SK-N-SH treated with all-trans-retinoic acid at 6 μM for 48 hours (cell line): ENCODE data around the gene DCDC1.

Experiments
- ATAC-seq: fragments of 200-7000 bp; cut with Tn5 transposase; 3 replicates; pipeline ENCODE4 v1.9.1; 2020; ENCODE audit warnings: mild to moderate bottlenecking, moderate library complexity
- ARNTL ChIP-seq: fragments of 450-650 bp; formaldehyde crosslinking; IDR thresholded peaks from 2 replicates; pipeline ENCODE4 v1.5.0; 2020; ENCODE audit warnings: low read depth, mild to moderate bottlenecking, moderate library complexity, borderline replicate concordance
- BACH2 ChIP-seq: fragments of 250-450 bp; sonication (Bioruptor Pico); IDR thresholded peaks from 2 replicates; pipeline ENCODE4 v1.9.0; 2021; ENCODE audit warnings: mild to moderate bottlenecking, borderline replicate concordance
- CSDC2 ChIP-seq: fragments of 250-450 bp; sonication (Bioruptor Pico); IDR thresholded peaks from 2 replicates; pipeline ENCODE4 v1.5.0; 2020; ENCODE audit warnings: mild to moderate bottlenecking, moderate library complexity
- ESRRG ChIP-seq: fragments of 250-450 bp; sonication (Bioruptor Pico); IDR thresholded peaks from 2 replicates; pipeline ENCODE4 v1.6.1; 2021; ENCODE audit warnings: mild to moderate bottlenecking
- GLIS3 ChIP-seq: fragments of 250-450 bp; sonication (Bioruptor Pico); IDR thresholded peaks from 2 replicates; pipeline ENCODE4 v1.5.0; 2020; ENCODE audit warnings: mild to moderate bottlenecking, moderate library complexity
- ISL1 ChIP-seq: fragments of 250-450 bp; sonication (Bioruptor Pico); IDR thresholded peaks from 2 replicates; pipeline ENCODE4 v2.1.2; 2022; ENCODE audit warnings: mild to moderate bottlenecking, moderate library complexity
- OSR1 ChIP-seq: fragments of 250-450 bp; sonication (Bioruptor Pico); IDR thresholded peaks from 2 replicates; pipeline ENCODE4 v1.8.0; 2022; ENCODE audit warnings: moderate library complexity, mild to moderate bottlenecking, inconsistent platforms
- PPARA ChIP-seq: fragments of 250-450 bp; sonication (Bioruptor Pico); IDR thresholded peaks from 2 replicates; pipeline ENCODE4 v1.5.0; 2020; ENCODE audit warnings: mild to moderate bottlenecking, borderline replicate concordance
- RARB ChIP-seq: fragments of 250-450 bp; sonication (Bioruptor Pico); IDR thresholded peaks from 2 replicates; pipeline ENCODE4 v1.8.0; 2021; ENCODE audit warnings: mild to moderate bottlenecking, moderate library complexity
- SNAI2 ChIP-seq: fragments of 250-450 bp; sonication (Bioruptor Pico); IDR thresholded peaks from 2 replicates; pipeline ENCODE4 v1.5.0; 2020; ENCODE audit warnings: mild to moderate bottlenecking, moderate library complexity
- TCF4 ChIP-seq: fragments of 250-450 bp; sonication (Bioruptor Pico); IDR thresholded peaks from 2 replicates; pipeline ENCODE4 v1.8.0; 2021; ENCODE audit warnings: mild to moderate bottlenecking, moderate library complexity, borderline replicate concordance
- TOX ChIP-seq: fragments of 250-450 bp; sonication (Bioruptor Pico); IDR thresholded peaks from 2 replicates; pipeline ENCODE4 v1.8.0; 2021; ENCODE audit warnings: mild to moderate bottlenecking, moderate library complexity, borderline replicate concordance
- ZC3H10 ChIP-seq: fragments of 250-450 bp; sonication (Bioruptor Pico); IDR thresholded peaks from 2 replicates; pipeline ENCODE4 v1.5.1; 2021; ENCODE audit warnings: mild to moderate bottlenecking, moderate library complexity
- ZFP3 ChIP-seq: fragments of 250-450 bp; sonication (Bioruptor Pico); IDR thresholded peaks from 2 replicates; pipeline ENCODE4 v1.5.0; 2020; ENCODE audit warnings: mild to moderate bottlenecking, moderate library complexity
- ZFP30 ChIP-seq: fragments of 450-650 bp; formaldehyde crosslinking; IDR thresholded peaks from 2 replicates; pipeline ENCODE4 v1.5.0; 2022; ENCODE audit warnings: mild to moderate bottlenecking, moderate library complexity
- ZNF565 ChIP-seq: fragments of 450-650 bp; formaldehyde crosslinking; conservative IDR thresholded peaks from 2 replicates; pipeline ENCODE4 v1.5.0; 2020; ENCODE audit warnings: low read depth, mild to moderate bottlenecking, moderate library complexity
- ZNF70 ChIP-seq: fragments of 450-650 bp; formaldehyde crosslinking; IDR thresholded peaks from 2 replicates; pipeline ENCODE4 v1.5.0; 2020; ENCODE audit warnings: mild to moderate bottlenecking, moderate library complexity
- TF ChIP-seq, protein P1 (sequence below): fragments of 250-450 bp; sonication (Bioruptor Pico); IDR thresholded peaks from 2 replicates; pipeline ENCODE4 v1.5.0; 2020; ENCODE audit warnings: mild to moderate bottlenecking, moderate library complexity
- TF ChIP-seq, protein P2 (sequence below): fragments of 250-450 bp; sonication (Bioruptor Pico); IDR thresholded peaks from 2 replicates; pipeline ENCODE4 v1.5.1; 2020; ENCODE audit warnings: low read depth, mild to moderate bottlenecking, moderate library complexity
- TF ChIP-seq, protein P3 (sequence below): fragments of 250-450 bp; sonication (Bioruptor Pico); IDR thresholded peaks from 2 replicates; pipeline ENCODE4 v1.8.0; 2021; ENCODE audit warnings: low read depth, mild to moderate bottlenecking, moderate library complexity, borderline replicate concordance
- TF ChIP-seq, protein P4 (sequence below): fragments of 250-450 bp; sonication (Bioruptor Pico); IDR thresholded peaks from 2 replicates; pipeline ENCODE4 v1.5.1; 2021; ENCODE audit warnings: mild to moderate bottlenecking, moderate library complexity

Gene DCDC1

DNA sequence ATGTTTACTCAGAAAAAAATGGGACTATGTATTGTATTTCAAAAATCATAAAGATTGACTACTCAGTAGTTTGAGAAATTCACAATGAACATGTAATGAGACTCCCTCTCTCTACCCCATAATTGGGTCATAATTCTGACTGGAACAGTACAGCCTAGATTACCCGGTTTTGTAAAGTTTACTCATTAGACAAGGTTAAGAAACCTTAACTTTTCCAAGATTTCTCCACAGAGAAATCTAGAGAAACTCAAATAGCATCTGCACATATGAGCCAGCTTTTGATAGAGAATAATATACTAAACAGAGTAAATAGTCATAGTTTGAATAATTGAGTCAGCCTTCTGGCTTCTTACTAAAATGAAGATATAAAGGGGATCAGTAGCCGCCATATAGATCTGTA lies 452.3 kb downstream of the DCDC1 start (continued):
- TF ChIP-seq, protein P1, sequence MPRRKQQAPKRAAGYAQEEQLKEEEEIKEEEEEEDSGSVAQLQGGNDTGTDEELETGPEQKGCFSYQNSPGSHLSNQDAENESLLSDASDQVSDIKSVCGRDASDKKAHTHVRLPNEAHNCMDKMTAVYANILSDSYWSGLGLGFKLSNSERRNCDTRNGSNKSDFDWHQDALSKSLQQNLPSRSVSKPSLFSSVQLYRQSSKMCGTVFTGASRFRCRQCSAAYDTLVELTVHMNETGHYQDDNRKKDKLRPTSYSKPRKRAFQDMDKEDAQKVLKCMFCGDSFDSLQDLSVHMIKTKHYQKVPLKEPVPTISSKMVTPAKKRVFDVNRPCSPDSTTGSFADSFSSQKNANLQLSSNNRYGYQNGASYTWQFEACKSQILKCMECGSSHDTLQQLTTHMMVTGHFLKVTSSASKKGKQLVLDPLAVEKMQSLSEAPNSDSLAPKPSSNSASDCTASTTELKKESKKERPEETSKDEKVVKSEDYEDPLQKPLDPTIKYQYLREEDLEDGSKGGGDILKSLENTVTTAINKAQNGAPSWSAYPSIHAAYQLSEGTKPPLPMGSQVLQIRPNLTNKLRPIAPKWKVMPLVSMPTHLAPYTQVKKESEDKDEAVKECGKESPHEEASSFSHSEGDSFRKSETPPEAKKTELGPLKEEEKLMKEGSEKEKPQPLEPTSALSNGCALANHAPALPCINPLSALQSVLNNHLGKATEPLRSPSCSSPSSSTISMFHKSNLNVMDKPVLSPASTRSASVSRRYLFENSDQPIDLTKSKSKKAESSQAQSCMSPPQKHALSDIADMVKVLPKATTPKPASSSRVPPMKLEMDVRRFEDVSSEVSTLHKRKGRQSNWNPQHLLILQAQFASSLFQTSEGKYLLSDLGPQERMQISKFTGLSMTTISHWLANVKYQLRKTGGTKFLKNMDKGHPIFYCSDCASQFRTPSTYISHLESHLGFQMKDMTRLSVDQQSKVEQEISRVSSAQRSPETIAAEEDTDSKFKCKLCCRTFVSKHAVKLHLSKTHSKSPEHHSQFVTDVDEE, result no peak
- no peak for TF ChIP-seq ISL1 (CRISPR knock-in tag)
- no peak for TF ChIP-seq GLIS3 (CRISPR knock-in tag)
- no peak for TF ChIP-seq PPARA (CRISPR knock-in tag)
- no peak for TF ChIP-seq RARB (CRISPR knock-in tag)
- TF ChIP-seq ZC3H10 (CRISPR knock-in tag), result no peak
- no peak for TF ChIP-seq ZFP30
- no peak for TF ChIP-seq ARNTL (CRISPR knock-in tag)
- no peak for TF ChIP-seq SNAI2 (CRISPR knock-in tag)

DNA sequence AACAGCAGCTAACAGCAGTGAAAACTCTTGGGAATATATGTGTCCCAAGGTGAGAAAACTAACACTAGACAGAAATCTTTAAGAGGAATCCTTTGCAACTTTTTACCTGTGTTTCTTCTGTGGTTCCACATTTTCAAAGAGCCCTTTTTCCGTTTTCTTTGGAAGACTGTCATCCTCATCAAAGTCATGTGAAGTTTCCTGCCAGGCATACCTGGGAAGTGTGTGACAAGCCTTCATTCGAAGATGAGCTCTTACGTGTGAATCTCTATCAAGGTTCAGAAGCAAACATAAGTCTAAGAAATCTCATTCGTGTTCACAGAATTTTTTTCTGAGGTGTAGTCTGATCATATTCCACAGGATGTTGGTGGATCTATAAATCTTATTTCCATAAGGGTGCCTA lies 452.8 kb downstream of the DCDC1 start:
- TF ChIP-seq TCF4 (CRISPR knock-in tag) (no peak), ZFP3 (no peak), PPARA (CRISPR knock-in tag) (no peak), ISL1 (CRISPR knock-in tag) (no peak), ZNF70 (CRISPR knock-in tag) (no peak), CSDC2 (no peak), OSR1 (CRISPR knock-in tag) (no peak), ZC3H10 (CRISPR knock-in tag) (no peak), SNAI2 (CRISPR knock-in tag) (no peak), ESRRG (CRISPR knock-in tag) (no peak), TOX (CRISPR knock-in tag) (no peak), ZNF565 (no peak), ARNTL (CRISPR knock-in tag) (no peak), RARB (CRISPR knock-in tag) (no peak), BACH2 (CRISPR knock-in tag) (no peak)
- TF ChIP-seq, protein P2, sequence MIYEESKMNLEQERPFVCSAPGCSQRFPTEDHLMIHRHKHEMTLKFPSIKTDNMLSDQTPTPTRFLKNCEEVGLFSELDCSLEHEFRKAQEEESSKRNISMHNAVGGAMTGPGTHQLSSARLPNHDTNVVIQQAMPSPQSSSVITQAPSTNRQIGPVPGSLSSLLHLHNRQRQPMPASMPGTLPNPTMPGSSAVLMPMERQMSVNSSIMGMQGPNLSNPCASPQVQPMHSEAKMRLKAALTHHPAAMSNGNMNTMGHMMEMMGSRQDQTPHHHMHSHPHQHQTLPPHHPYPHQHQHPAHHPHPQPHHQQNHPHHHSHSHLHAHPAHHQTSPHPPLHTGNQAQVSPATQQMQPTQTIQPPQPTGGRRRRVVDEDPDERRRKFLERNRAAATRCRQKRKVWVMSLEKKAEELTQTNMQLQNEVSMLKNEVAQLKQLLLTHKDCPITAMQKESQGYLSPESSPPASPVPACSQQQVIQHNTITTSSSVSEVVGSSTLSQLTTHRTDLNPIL, result no peak
- TF ChIP-seq, protein P3, sequence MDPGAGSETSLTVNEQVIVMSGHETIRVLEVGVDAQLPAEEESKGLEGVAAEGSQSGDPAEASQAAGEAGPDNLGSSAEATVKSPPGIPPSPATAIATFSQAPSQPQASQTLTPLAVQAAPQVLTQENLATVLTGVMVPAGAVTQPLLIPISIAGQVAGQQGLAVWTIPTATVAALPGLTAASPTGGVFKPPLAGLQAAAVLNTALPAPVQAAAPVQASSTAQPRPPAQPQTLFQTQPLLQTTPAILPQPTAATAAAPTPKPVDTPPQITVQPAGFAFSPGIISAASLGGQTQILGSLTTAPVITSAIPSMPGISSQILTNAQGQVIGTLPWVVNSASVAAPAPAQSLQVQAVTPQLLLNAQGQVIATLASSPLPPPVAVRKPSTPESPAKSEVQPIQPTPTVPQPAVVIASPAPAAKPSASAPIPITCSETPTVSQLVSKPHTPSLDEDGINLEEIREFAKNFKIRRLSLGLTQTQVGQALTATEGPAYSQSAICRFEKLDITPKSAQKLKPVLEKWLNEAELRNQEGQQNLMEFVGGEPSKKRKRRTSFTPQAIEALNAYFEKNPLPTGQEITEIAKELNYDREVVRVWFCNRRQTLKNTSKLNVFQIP (CRISPR knock-in tag), result no peak
- TF ChIP-seq, protein P4, sequence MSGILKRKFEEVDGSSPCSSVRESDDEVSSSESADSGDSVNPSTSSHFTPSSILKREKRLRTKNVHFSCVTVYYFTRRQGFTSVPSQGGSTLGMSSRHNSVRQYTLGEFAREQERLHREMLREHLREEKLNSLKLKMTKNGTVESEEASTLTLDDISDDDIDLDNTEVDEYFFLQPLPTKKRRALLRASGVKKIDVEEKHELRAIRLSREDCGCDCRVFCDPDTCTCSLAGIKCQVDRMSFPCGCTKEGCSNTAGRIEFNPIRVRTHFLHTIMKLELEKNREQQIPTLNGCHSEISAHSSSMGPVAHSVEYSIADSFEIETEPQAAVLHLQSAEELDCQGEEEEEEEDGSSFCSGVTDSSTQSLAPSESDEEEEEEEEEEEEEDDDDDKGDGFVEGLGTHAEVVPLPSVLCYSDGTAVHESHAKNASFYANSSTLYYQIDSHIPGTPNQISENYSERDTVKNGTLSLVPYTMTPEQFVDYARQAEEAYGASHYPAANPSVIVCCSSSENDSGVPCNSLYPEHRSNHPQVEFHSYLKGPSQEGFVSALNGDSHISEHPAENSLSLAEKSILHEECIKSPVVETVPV (CRISPR knock-in tag), result no peak
- TF ChIP-seq, protein P1, result no peak

More for the DNA sequence above, 452.8 kb downstream of the DCDC1 start:
- no peak for ATAC-seq
